ENCODE results near the gene SLCO3A1.

The SLCO3A1 gene

GRCh38 chr15:91876187-91876586 is 22.7 kb downstream of the SLCO3A1 start:
- POLR2A ChIA-PET, result no interaction called here
- no peak overlapping the region for H3K4me3 ChIP-seq (ENCODE audit: low read depth, low read length)
- TF ChIP-seq ZNF266 (tag by site-specific recombination; IDR thresholded peaks at IDR 0.05; ENCODE audit: low read depth), result no peak
- no peak for TF ChIP-seq ZNF521 (tag by site-specific recombination; IDR thresholded peaks at IDR 0.05)
- no peak for TF ChIP-seq HOXA7 (CRISPR knock-in tag; IDR thresholded peaks at IDR 0.05; ENCODE audit: borderline replicate concordance)
- no peak for TF ChIP-seq INSM2 (tag by site-specific recombination; IDR thresholded peaks at IDR 0.05)
- TF ChIP-seq, protein P1, sequence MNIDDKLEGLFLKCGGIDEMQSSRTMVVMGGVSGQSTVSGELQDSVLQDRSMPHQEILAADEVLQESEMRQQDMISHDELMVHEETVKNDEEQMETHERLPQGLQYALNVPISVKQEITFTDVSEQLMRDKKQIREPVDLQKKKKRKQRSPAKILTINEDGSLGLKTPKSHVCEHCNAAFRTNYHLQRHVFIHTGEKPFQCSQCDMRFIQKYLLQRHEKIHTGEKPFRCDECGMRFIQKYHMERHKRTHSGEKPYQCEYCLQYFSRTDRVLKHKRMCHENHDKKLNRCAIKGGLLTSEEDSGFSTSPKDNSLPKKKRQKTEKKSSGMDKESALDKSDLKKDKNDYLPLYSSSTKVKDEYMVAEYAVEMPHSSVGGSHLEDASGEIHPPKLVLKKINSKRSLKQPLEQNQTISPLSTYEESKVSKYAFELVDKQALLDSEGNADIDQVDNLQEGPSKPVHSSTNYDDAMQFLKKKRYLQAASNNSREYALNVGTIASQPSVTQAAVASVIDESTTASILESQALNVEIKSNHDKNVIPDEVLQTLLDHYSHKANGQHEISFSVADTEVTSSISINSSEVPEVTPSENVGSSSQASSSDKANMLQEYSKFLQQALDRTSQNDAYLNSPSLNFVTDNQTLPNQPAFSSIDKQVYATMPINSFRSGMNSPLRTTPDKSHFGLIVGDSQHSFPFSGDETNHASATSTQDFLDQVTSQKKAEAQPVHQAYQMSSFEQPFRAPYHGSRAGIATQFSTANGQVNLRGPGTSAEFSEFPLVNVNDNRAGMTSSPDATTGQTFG (tag by site-specific recombination; IDR thresholded peaks at IDR 0.05; ENCODE audit: borderline replicate concordance), result no peak
- CTCF ChIA-PET, result no interaction called here
- H3K4me1 ChIP-seq (ENCODE audit: control insufficient read depth, insufficient read depth, low read length), result no peaks in the 10 kb centered on the region
- no peaks in the 10 kb centered on the region for H3K36me3 ChIP-seq (ENCODE audit: control insufficient read depth in 2 of 2, insufficient read depth in 1 of 2, low read length in 2 of 2)
- no peak overlapping the region for H3K27ac ChIP-seq (ENCODE audit: extremely low read depth, low read depth, low read length)
- no peaks in the 10 kb centered on the region for H3K9me3 ChIP-seq (ENCODE audit: control insufficient read depth, insufficient read depth, low read depth, low read length)

DNA sequence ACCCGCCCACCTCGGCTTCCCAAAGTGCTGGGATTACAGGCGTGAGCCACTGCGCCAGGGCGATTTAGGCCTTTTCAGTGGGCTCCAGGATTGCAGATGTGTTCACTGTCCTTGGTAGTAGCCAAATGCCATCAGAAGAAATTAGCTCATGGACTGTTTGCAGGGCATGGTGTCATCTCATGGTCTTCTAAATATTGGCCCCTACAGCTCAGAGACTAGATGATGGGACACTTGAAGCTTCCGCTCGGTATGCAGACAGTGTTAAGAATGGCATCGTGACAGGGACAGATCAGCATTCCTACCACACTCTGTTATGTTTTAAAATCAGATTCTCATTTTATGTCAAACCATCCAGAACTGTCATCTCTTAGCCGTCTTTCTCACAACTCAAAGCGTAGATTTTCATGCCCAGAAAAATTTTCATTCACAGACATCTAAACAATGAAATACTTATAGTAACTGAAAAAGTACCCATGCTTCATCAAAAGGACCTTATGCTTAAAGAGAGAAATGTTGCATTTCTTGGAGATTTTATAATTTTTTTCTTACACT is 24.9 kb downstream of the SLCO3A1 start:
- Histone ChIP-seq H3K27ac (ENCODE audit: extremely low read depth, low read depth, low read length) (no peak overlapping the region), H3K36me3 (ENCODE audit: control insufficient read depth in 2 of 2, insufficient read depth in 1 of 2, low read length in 2 of 2) (no peaks in the 10 kb centered on the region), H3K4me3 (ENCODE audit: low read depth, low read length) (no peak overlapping the region), H3K4me1 (ENCODE audit: control insufficient read depth, insufficient read depth, low read length) (no peaks in the 10 kb centered on the region), H3K9me3 (ENCODE audit: control insufficient read depth, insufficient read depth, low read depth, low read length) (no peaks in the 10 kb centered on the region)
- TF ChIP-seq ZNF23 (tag by site-specific recombination; IDR thresholded peaks at IDR 0.05; ENCODE audit: borderline replicate concordance) (no peak), ZBTB8A (tag by site-specific recombination; IDR thresholded peaks at IDR 0.05) (no peak), ZNF792 (tag by site-specific recombination; IDR thresholded peaks at IDR 0.05) (no peak), ZNF274 (IDR thresholded peaks at IDR 0.05; ENCODE audit: low read length) (no peak), ZNF274 (tag by site-specific recombination; IDR thresholded peaks at IDR 0.05; ENCODE audit: borderline replicate concordance) (no peak), SCRT2 (tag by site-specific recombination; IDR thresholded peaks at IDR 0.05) (no peak), ZBTB17 (tag by site-specific recombination; IDR thresholded peaks at IDR 0.05) (no peak), ZBTB10 (tag by site-specific recombination; IDR thresholded peaks at IDR 0.05) (no peak), GFI1B (tag by site-specific recombination; IDR thresholded peaks at IDR 0.05) (no peak), ZNF140 (tag by site-specific recombination; IDR thresholded peaks at IDR 0.05) (no peak), SP3 (tag by site-specific recombination; IDR thresholded peaks at IDR 0.05) (no peak), PBX3 (CRISPR knock-in tag; IDR thresholded peaks at IDR 0.05) (no peak), EGR2 (tag by site-specific recombination; IDR thresholded peaks at IDR 0.05; ENCODE audit: low read depth) (no peak)
- TF ChIP-seq, protein P2, sequence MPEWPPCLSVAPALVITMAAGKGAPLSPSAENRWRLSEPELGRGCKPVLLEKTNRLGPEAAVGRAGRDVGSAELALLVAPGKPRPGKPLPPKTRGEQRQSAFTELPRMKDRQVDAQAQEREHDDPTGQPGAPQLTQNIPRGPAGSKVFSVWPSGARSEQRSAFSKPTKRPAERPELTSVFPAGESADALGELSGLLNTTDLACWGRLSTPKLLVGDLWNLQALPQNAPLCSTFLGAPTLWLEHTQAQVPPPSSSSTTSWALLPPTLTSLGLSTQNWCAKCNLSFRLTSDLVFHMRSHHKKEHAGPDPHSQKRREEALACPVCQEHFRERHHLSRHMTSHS (tag by site-specific recombination; IDR thresholded peaks at IDR 0.05), result no peak
- ChIA-PET CTCF (no interaction called here), POLR2A (no interaction called here)
